ENCODE results near the gene GBP6.
A peak's percentile ranks its signal among the peaks of the same experiment; 100 is the strongest.
"Not testable (repeated sequence)": the region's sequence is repeated elsewhere in the genome, so short reads cannot be mapped to it uniquely, and the experiment has no call there.

GBP6 gene

GRCh38 chr1:89363638-89364536 lies at the start of gene GBP6:
GBP6 (plus strand) TSS chr1:89364059; CDS start chr1:89368552, 4,493 bp downstream.
- peak; percentile 12 for DNase-seq (ENCODE audit: low read depth, low spot score)

- DNase-seq (ENCODE audit: low read depth, low spot score): no peak
Observed at GRCh38 chr1:89322402-89322801, 41.5 kb upstream of the GBP6 start.

- DNase-seq (ENCODE audit: low read depth, low spot score): no peak
Observed at GRCh38 chr1:89331890-89332289, 32.0 kb upstream of the GBP6 start.

- DNase-seq (ENCODE audit: low read depth, low spot score): no peak
Observed at GRCh38 chr1:89332461-89332860, 31.4 kb upstream of the GBP6 start.

- DNase-seq (ENCODE audit: low read depth, low spot score): no peak
Observed at GRCh38 chr1:89335486-89335885, 28.4 kb upstream of the GBP6 start.

GRCh38 chr1:89337903-89338302 lies 26.0 kb upstream of the GBP6 start:
- DNase-seq (ENCODE audit: low read depth, low spot score): peak; percentile 2

- no peak for DNase-seq (ENCODE audit: low read depth, low spot score)
Observed at GRCh38 chr1:89339039-89339438, 24.8 kb upstream of the GBP6 start.

GRCh38 chr1:89345479-89345878 lies 18.4 kb upstream of the GBP6 start:
- not testable (repeated sequence) for DNase-seq (ENCODE audit: low read depth, low spot score)

GRCh38 chr1:89347296-89347695 lies 16.6 kb upstream of the GBP6 start:
- DNase-seq (ENCODE audit: low read depth, low spot score): no peak

GRCh38 chr1:89350298-89350697 lies 13.6 kb upstream of the GBP6 start:
- no peak for DNase-seq (ENCODE audit: low read depth, low spot score)

GRCh38 chr1:89351597-89352311 lies 12.1 kb upstream of the GBP6 start:
- no peak for DNase-seq (ENCODE audit: low read depth, low spot score)

- DNase-seq (ENCODE audit: low read depth, low spot score): no peak
Observed at GRCh38 chr1:89352421-89352820, 11.4 kb upstream of the GBP6 start.

- DNase-seq (ENCODE audit: low read depth, low spot score): no peak
Observed at GRCh38 chr1:89354205-89354604, 9.7 kb upstream of the GBP6 start.

- DNase-seq (ENCODE audit: low read depth, low spot score): no peak
Observed at GRCh38 chr1:89355056-89355455, 8.8 kb upstream of the GBP6 start.

GRCh38 chr1:89356658-89357400 lies 7.0 kb upstream of the GBP6 start:
- no peak for DNase-seq (ENCODE audit: low read depth, low spot score)

GRCh38 chr1:89358287-89358893 lies 5.5 kb upstream of the GBP6 start:
- DNase-seq (ENCODE audit: low read depth, low spot score): peak; percentile 74

- DNase-seq (ENCODE audit: low read depth, low spot score): no peak
Observed at GRCh38 chr1:89360716-89361115, 3.1 kb upstream of the GBP6 start.

GRCh38 chr1:89361681-89362080 lies 2.2 kb upstream of the GBP6 start:
- peak; percentile 23 for DNase-seq (ENCODE audit: low read depth, low spot score)

GRCh38 chr1:89363196-89363595 lies 663 bp upstream of the GBP6 start:
- DNase-seq (ENCODE audit: low read depth, low spot score): no peak

GRCh38 chr1:89364954-89365550 lies 1.2 kb downstream of the GBP6 start:
- no peak for DNase-seq (ENCODE audit: low read depth, low spot score)

GRCh38 chr1:89367221-89367620 lies 3.4 kb downstream of the GBP6 start:
- no peak for DNase-seq (ENCODE audit: low read depth, low spot score)
